GM23338 (cell line): ENCODE measurements around the gene AK2.
"Not testable (repeated sequence)": the region's sequence is repeated elsewhere in the genome, so short reads cannot be mapped to it uniquely, and the experiment has no call there.

Experiments used
- CTCF ChIP-seq, 2 experiments: fragments of 200-600 bp in 1 of 2; sonication (generic) in 1 of 2; conservative IDR thresholded peaks; 2 replicates each; pipeline versions ENCODE4 v1.5.1 to v1.6.1; 2016 to 2017; ENCODE audit warnings: antibody characterized with exemption in 2 of 2, low read depth in 2 of 2, mild to moderate bottlenecking in 2 of 2, moderate library complexity in 1 of 2
- EZH2 ChIP-seq: fragments of 200-600 bp; sonication (generic); IDR thresholded peaks from one replicate; pipeline ENCODE4 v1.8.0; 2017; ENCODE audit warnings: antibody characterized with exemption, mild to moderate bottlenecking, low read depth; ENCODE audit not compliant: unreplicated experiment

- not testable (repeated sequence) for TF ChIP-seq EZH2; CTCF (conservative IDR thresholded peaks at IDR 0.05; ENCODE audit: low read depth in 2 of 2)
Measured at GRCh38 chr1:32973458-32973857, 63.2 kb downstream of the AK2 start.
